ENCODE data around the gene LKAAEAR1. TPM values are rescaled to one million over a fixed set of nuclear protein-coding genes. Genes with fewer than 3 reads are reported as not detected.

The LKAAEAR1 gene
- total RNA-seq, 2 donors from 2014 or later: not detected

GRCh38 chr20:64077541-64077875 is 6.7 kb downstream of the LKAAEAR1 start:
- H3K27ac Mint-ChIP-seq: peak overlapping the region; percentile 84 to 90
- peaks cover 5 to 7% of the 10 kb centered on the region in 2 donors for H3K36me3 Mint-ChIP-seq
- no peak for ATAC-seq

GRCh38 chr20:64077094-64077493 is 7.1 kb downstream of the LKAAEAR1 start:
- peaks cover 5 to 7% of the 10 kb centered on the region in 2 donors for H3K36me3 Mint-ChIP-seq
- H3K9me3 Mint-ChIP-seq: no peaks in the 10 kb centered on the region
- DNase-seq (ENCODE audit: low spot score in 2 of 2) (no peak), ATAC-seq (peak; percentile 14 to 18)
- H3K27ac Mint-ChIP-seq: peak overlapping the region; percentile 90

More at GRCh38 chr20:64077541-64077875, 6.7 kb downstream of the LKAAEAR1 start:
- no peak for DNase-seq (ENCODE audit: low spot score in 2 of 2)
- H3K9me3 Mint-ChIP-seq: no peaks in the 10 kb centered on the region

GRCh38 chr20:64076061-64076997 is 7.9 kb downstream of the LKAAEAR1 start:
- peaks cover 5 to 7% of the 10 kb centered on the region in 2 donors for H3K36me3 Mint-ChIP-seq
- no peaks in the 10 kb centered on the region for H3K9me3 Mint-ChIP-seq
- ATAC-seq: no peak
- no peak for DNase-seq (ENCODE audit: low spot score in 2 of 2)
- H3K27ac Mint-ChIP-seq: peak overlapping the region in 1 of 2 donors; percentile 90

GRCh38 chr20:64075556-64075955 is 8.6 kb downstream of the LKAAEAR1 start:
- Mint-ChIP-seq H3K36me3 (peaks cover 5 to 7% of the 10 kb centered on the region in 2 donors), H3K27ac (peak overlapping the region in 1 of 2 donors; percentile 90), H3K9me3 (no peaks in the 10 kb centered on the region)
- ATAC-seq: no peak
- no peak for DNase-seq (ENCODE audit: low spot score in 2 of 2)

- no peak for ATAC-seq
- Mint-ChIP-seq H3K27ac (no peak overlapping the region), H3K36me3 (peaks cover 5 to 7% of the 10 kb centered on the region in 2 donors), H3K9me3 (no peaks in the 10 kb centered on the region)
- DNase-seq (ENCODE audit: low spot score in 2 of 2): no peak
Measured at GRCh38 chr20:64074963-64075362, 9.2 kb downstream of the LKAAEAR1 start.

- ATAC-seq (no peak), DNase-seq (ENCODE audit: low spot score in 2 of 2) (no peak)
- peaks cover 4 to 7% of the 10 kb centered on the region in 2 donors for H3K36me3 Mint-ChIP-seq
- no peaks in the 10 kb centered on the region for H3K9me3 Mint-ChIP-seq
- H3K27ac Mint-ChIP-seq: peak overlapping the region in 1 of 2 donors; percentile 23
Measured at GRCh38 chr20:64074184-64074789, 9.9 kb downstream of the LKAAEAR1 start.

- no peaks in the 10 kb centered on the region for H3K9me3 Mint-ChIP-seq
- DNase-seq (ENCODE audit: low spot score in 2 of 2) (no peak), ATAC-seq (no peak)
- peak overlapping the region in 1 of 2 donors; percentile 23 for H3K27ac Mint-ChIP-seq
- no peaks in the 10 kb centered on the region for H3K36me3 Mint-ChIP-seq
Measured at GRCh38 chr20:64073476-64074183, 10.6 kb downstream of the LKAAEAR1 start.

- ATAC-seq (no peak), DNase-seq (ENCODE audit: low spot score in 2 of 2) (no peak)
- no peaks in the 10 kb centered on the region for H3K9me3 Mint-ChIP-seq
- no peaks in the 10 kb centered on the region for H3K36me3 Mint-ChIP-seq
- peak overlapping the region in 1 of 2 donors; percentile 83 for H3K27ac Mint-ChIP-seq
Measured at GRCh38 chr20:64072498-64073063, 11.6 kb downstream of the LKAAEAR1 start.

- H3K27ac Mint-ChIP-seq: peak overlapping the region; percentile 29 to 83
- no peak for DNase-seq (ENCODE audit: low spot score in 2 of 2)
- H3K36me3 Mint-ChIP-seq: no peaks in the 10 kb centered on the region
- no peaks in the 10 kb centered on the region for H3K9me3 Mint-ChIP-seq
- ATAC-seq: no peak
Measured at GRCh38 chr20:64071341-64072332, 12.6 kb downstream of the LKAAEAR1 start.

GRCh38 chr20:64070244-64070993 is 13.8 kb downstream of the LKAAEAR1 start:
- ATAC-seq: no peak
- peak overlapping the region in 1 of 2 donors; percentile 83 for H3K27ac Mint-ChIP-seq
- no peaks in the 10 kb centered on the region for H3K9me3 Mint-ChIP-seq
- no peaks in the 10 kb centered on the region for H3K36me3 Mint-ChIP-seq
- no peak for DNase-seq (ENCODE audit: low spot score in 2 of 2)

- Mint-ChIP-seq H3K27ac (no peak overlapping the region), H3K9me3 (no peaks in the 10 kb centered on the region), H3K36me3 (no peaks in the 10 kb centered on the region)
- ATAC-seq: no peak
- no peak for DNase-seq (ENCODE audit: low spot score in 2 of 2)
Measured at GRCh38 chr20:64069614-64070243, 14.5 kb downstream of the LKAAEAR1 start.

GRCh38 chr20:64069209-64069613 is 15.0 kb downstream of the LKAAEAR1 start:
- Mint-ChIP-seq H3K36me3 (no peaks in the 10 kb centered on the region), H3K27ac (no peak overlapping the region), H3K9me3 (no peaks in the 10 kb centered on the region)
- DNase-seq (ENCODE audit: low spot score in 2 of 2) (no peak), ATAC-seq (no peak)

GRCh38 chr20:64068386-64069208 is 15.6 kb downstream of the LKAAEAR1 start:
- H3K27ac Mint-ChIP-seq: peak overlapping the region in 1 of 2 donors; percentile 44
- H3K36me3 Mint-ChIP-seq: no peaks in the 10 kb centered on the region
- ATAC-seq (no peak), DNase-seq (ENCODE audit: low spot score in 2 of 2) (no peak)
- no peaks in the 10 kb centered on the region for H3K9me3 Mint-ChIP-seq

GRCh38 chr20:64067733-64068307 is 16.4 kb downstream of the LKAAEAR1 start:
- ATAC-seq: no peak
- Mint-ChIP-seq H3K9me3 (no peaks in the 10 kb centered on the region), H3K36me3 (no peaks in the 10 kb centered on the region), H3K27ac (peak overlapping the region in 1 of 2 donors; percentile 82)
- no peak for DNase-seq (ENCODE audit: low spot score in 2 of 2)
